HAP-1 (cell line): ENCODE data around the gene SH2D1B.

ENCODE experiments used
- DNase-seq, 2 experiments: peaks; one replicate each; pipeline ENCODE4 v3.0.0-alpha.2; 2016 to 2020; ENCODE audit warnings: low spot score in 2 of 2
- H3K27me3 ChIP-seq: fragments of 250-450 bp; sonication (Bioruptor Pico); 2 replicates; pipeline ENCODE4 v1.5.1; 2020; ENCODE audit warnings: low read depth, mild to moderate bottlenecking, moderate library complexity
- H3K36me3 ChIP-seq: fragments of 250-450 bp; sonication (Bioruptor Pico); replicated peaks from 2 replicates; pipeline ENCODE4 v1.5.1; 2020; ENCODE audit warnings: mild to moderate bottlenecking
- H3K4me1 ChIP-seq: fragments of 250-450 bp; sonication (Bioruptor Pico); 2 replicates; pipeline ENCODE4 v1.5.1; 2020; ENCODE audit warnings: mild to moderate bottlenecking
- H3K4me3 ChIP-seq: fragments of 250-450 bp; sonication (Bioruptor Pico); 2 replicates; pipeline ENCODE4 v1.5.1; 2020; ENCODE audit warnings: mild to moderate bottlenecking, moderate library complexity
- H3K9me3 ChIP-seq: fragments of 250-450 bp; sonication (Bioruptor Pico); 2 replicates; pipeline ENCODE4 v1.5.1; 2020; ENCODE audit warnings: mild to moderate bottlenecking, moderate library complexity
- in situ Hi-C: fragments of 300-500 bp; cut with MboI; formaldehyde crosslinking; loops from 3 replicates; pipeline ENCODE4 v1.14.3; 2020; ENCODE audit warnings: low sequenced_read_pairs, inconsistent platforms, mixed read lengths

The SH2D1B gene

GRCh38 chr1:162417650-162418049, 5.7 kb upstream of the SH2D1B start:
- no peak for DNase-seq
- Histone ChIP-seq H3K4me1 (no peaks in the 10 kb centered on the region), H3K9me3 (no peaks in the 10 kb centered on the region), H3K27me3 (no peaks in the 10 kb centered on the region), H3K36me3 (no peaks in the 10 kb centered on the region), H3K4me3 (no peak overlapping the region)
- in situ Hi-C loops = no loop called here

DNA sequence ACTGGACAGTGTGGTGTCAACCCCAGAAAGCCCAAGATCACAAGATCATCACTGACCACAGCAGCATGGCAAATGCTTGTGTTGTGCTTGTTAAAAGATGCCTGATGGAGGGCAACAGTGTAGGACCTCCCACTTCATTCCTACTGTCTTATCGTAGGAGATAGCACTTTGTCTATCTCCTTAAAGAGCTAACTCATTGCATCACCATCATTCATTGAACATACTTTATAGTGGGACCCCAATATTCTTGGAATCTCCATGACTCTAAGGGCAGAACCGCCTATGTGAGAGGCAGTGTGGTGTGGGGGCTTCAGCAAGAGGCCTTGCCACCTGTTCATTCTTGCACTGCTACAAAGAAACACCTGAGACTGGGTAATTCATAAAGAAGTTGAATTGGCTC, 5.0 kb upstream of the SH2D1B start:
- no peak overlapping the region for H3K4me3 ChIP-seq
- H3K27me3 ChIP-seq = no peaks in the 10 kb centered on the region
- H3K36me3 ChIP-seq = no peaks in the 10 kb centered on the region
- no peaks in the 10 kb centered on the region for H3K9me3 ChIP-seq
- in situ Hi-C loops = no loop called here
- DNase-seq = no peak
- no peaks in the 10 kb centered on the region for H3K4me1 ChIP-seq

- Histone ChIP-seq H3K27me3 (no peaks in the 10 kb centered on the region), H3K4me1 (no peaks in the 10 kb centered on the region), H3K36me3 (no peaks in the 10 kb centered on the region), H3K4me3 (no peak overlapping the region), H3K9me3 (no peaks in the 10 kb centered on the region)
- in situ Hi-C loops = no loop called here
- DNase-seq = no peak
These were observed 4.3 kb upstream of the SH2D1B start for GRCh38 chr1:162416215-162416614.

DNA sequence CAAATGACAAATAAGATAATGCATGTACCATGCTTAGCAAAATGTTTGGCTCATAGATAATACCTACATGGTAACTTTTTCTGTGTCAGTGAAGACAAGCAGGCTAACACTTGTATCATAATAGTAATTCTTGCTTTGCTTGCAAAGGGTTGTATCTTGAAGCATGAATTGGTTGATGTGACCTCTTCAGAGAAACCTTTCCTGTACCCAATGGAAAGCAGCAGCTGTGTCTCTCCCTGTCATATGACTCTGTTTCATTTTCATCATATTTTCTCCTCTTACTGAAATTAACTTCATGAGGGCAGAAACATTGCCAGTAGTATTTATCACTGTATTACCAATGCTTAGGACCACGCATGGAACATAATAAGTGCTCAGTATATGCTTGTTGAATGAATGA, 4.4 kb downstream of the SH2D1B start:
- no peak overlapping the region for H3K4me3 ChIP-seq
- no peaks in the 10 kb centered on the region for H3K4me1 ChIP-seq
- in situ Hi-C loops = no loop called here
- H3K9me3 ChIP-seq = no peaks in the 10 kb centered on the region
- H3K27me3 ChIP-seq = no peaks in the 10 kb centered on the region
- DNase-seq = no peak
- no peaks in the 10 kb centered on the region for H3K36me3 ChIP-seq

DNA sequence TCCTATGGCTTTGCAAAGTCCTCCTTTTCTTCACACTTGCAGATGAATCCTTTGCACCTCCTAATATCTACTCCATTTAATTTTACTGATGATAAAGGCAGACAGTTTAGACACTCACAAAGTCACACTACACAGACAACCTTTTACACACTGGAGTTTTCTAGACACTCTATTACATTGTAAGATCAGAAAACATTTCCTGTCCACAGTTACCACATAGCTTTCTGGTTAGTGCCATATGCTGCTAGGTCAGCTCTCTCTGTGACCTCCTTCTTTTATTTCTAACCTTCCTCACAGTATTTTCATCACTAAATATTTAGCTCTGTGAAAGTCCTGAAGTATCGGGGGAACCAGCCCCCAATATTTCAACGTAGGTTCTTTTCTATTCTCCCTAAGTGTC, 5.1 kb downstream of the SH2D1B start:
- H3K9me3 ChIP-seq = no peaks in the 10 kb centered on the region
- H3K36me3 ChIP-seq = no peaks in the 10 kb centered on the region
- no peak overlapping the region for H3K4me3 ChIP-seq
- in situ Hi-C loops = no loop called here
- no peaks in the 10 kb centered on the region for H3K4me1 ChIP-seq
- no peak for DNase-seq
- H3K27me3 ChIP-seq = no peaks in the 10 kb centered on the region

- H3K36me3 ChIP-seq = no peaks in the 10 kb centered on the region
- H3K4me3 ChIP-seq = no peak overlapping the region
- H3K9me3 ChIP-seq = no peaks in the 10 kb centered on the region
- DNase-seq = no peak
- in situ Hi-C loops = no loop called here
- H3K4me1 ChIP-seq = no peaks in the 10 kb centered on the region
- no peaks in the 10 kb centered on the region for H3K27me3 ChIP-seq
These were observed 6.1 kb downstream of the SH2D1B start for GRCh38 chr1:162405800-162406199.

GRCh38 chr1:162404550-162405160, 7.3 kb downstream of the SH2D1B start:
- DNase-seq = no peak
- no peaks in the 10 kb centered on the region for H3K27me3 ChIP-seq
- no peak overlapping the region for H3K4me3 ChIP-seq

DNA sequence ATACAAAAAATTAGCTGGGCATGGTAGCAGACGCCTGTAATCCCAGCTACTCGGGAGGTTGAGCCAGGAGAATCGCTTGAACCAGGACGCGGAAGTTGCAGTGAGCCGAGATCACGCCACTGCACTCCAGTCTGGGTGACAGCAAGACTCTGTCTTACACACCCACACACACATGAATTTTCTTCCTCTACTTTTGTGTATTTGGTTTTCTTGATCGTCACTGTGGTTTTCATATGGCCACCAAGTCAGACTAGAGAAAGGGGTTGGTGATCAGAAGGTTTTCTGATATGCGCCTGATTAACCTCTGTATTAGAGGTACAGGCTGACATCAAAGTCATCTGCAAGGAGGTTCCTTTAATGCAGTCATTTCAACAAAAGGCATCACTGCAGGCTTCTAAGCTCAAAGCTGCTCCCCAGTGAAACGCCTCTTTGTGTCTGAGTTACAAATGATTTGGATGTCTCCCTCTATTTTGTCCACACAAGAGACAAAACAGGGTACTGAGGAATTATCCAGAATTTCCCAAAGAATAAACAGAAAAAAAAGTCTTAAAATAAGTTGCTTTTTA, 11.1 kb downstream of the SH2D1B start:
- no peaks in the 10 kb centered on the region for H3K9me3 ChIP-seq
- peaks cover 5% of the 10 kb centered on the region; the same call in 1 of the 2 replicates for H3K27me3 ChIP-seq
- H3K4me1 ChIP-seq = 0 out of 2 replicates have a peak, but pooled peaks cover 4% of the 10 kb centered on the region
- in situ Hi-C loops = no loop called here
- DNase-seq = no peak
- H3K4me3 ChIP-seq = no peak overlapping the region
- no peaks in the 10 kb centered on the region for H3K36me3 ChIP-seq

More at GRCh38 chr1:162404550-162405160, 7.3 kb downstream of the SH2D1B start:
- no peaks in the 10 kb centered on the region for H3K36me3 ChIP-seq
- H3K4me1 ChIP-seq = no peaks in the 10 kb centered on the region
- H3K9me3 ChIP-seq = no peaks in the 10 kb centered on the region
- in situ Hi-C loops = no loop called here

DNA sequence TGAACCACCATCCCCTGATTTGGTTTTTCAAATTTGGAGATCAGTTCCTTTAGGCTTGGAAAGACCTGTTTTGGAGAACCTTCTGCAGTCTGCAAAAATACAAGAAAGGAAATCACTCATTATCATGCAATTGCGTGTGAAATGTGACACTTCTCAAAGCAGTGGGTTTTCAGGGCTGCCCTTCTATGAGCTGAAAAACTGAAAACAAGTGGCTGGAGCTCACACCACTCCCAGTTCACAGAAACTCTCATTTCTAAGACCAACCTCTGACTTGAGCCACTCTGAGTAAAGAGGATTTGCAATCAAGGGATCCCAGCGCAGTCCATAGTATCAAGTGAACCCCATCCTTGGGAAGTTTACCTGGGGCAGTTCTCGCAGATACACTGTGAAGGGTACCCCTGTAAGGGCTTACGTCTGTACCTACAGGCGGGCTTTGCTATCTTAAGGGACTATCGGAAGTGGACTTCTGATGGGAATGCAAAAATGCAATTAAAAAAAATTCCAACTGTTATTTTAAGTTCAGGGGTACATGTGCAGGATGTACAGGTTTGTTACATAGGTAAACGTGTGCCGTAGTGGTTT, 12.8 kb downstream of the SH2D1B start:
- H3K4me3 ChIP-seq = no peak overlapping the region
- in situ Hi-C loops = no loop called here
- H3K27me3 ChIP-seq = peaks cover 9% of the 10 kb centered on the region; the same call in 1 of the 2 replicates
- no peaks in the 10 kb centered on the region for H3K36me3 ChIP-seq
- peak in 1 of 2 experiments; percentile 5 for DNase-seq
- H3K4me1 ChIP-seq = 0 out of 2 replicates have a peak, but pooled peaks cover 4% of the 10 kb centered on the region
- no peaks in the 10 kb centered on the region for H3K9me3 ChIP-seq

DNA sequence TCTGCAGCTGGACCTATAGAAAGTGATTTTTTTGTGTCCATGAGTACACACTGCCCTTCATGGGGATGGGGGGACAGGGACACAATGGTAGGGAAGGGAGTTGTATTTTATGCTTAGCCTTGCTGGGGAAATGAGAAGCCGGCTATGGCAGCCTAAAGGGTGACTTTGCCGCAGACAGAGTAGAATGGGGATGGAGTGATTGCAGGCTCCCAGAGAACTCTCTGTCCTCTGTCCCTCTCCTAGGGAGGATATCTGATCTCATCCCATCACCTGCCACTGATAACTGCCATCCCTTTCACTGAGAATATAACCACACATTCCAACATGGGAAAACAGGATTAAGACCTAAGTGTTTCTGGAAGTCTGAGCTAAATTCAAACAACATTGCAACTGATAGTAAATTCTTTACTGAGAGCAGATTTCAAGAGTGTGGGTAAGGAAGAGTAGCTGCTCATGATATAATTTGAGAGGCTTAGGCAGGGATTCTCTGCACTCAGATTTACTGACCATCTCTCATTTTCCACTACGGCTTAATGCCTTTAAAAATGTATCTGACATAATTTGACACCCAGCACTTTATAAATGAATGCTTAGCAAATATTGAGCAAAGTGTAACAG, 13.9 kb downstream of the SH2D1B start:
- H3K4me3 ChIP-seq = no peak overlapping the region
- in situ Hi-C loops = no loop called here
- no peak for DNase-seq

GRCh38 chr1:162397039-162397448, 14.9 kb downstream of the SH2D1B start:
- Histone ChIP-seq H3K36me3 (no peaks in the 10 kb centered on the region), H3K4me1 (0 out of 2 replicates have a peak, but pooled peaks cover 4% of the 10 kb centered on the region), H3K27me3 (peaks cover 9% of the 10 kb centered on the region; the same call in 1 of the 2 replicates), H3K4me3 (no peak overlapping the region), H3K9me3 (no peaks in the 10 kb centered on the region)
- DNase-seq = no peak
- in situ Hi-C loops = no loop called here

More for the DNA sequence above, 13.9 kb downstream of the SH2D1B start:
- Histone ChIP-seq H3K36me3 (no peaks in the 10 kb centered on the region), H3K9me3 (no peaks in the 10 kb centered on the region), H3K4me1 (0 out of 2 replicates have a peak, but pooled peaks cover 4% of the 10 kb centered on the region), H3K27me3 (peaks cover 9% of the 10 kb centered on the region; the same call in 1 of the 2 replicates)

- DNase-seq = no peak
- H3K4me1 ChIP-seq = 0 out of 2 replicates have a peak, but pooled peaks cover 4% of the 10 kb centered on the region
- H3K4me3 ChIP-seq = no peak overlapping the region
- peaks cover 9% of the 10 kb centered on the region; the same call in 1 of the 2 replicates for H3K27me3 ChIP-seq
- no peaks in the 10 kb centered on the region for H3K36me3 ChIP-seq
- in situ Hi-C loops = no loop called here
- H3K9me3 ChIP-seq = no peaks in the 10 kb centered on the region
These were observed 15.6 kb downstream of the SH2D1B start for GRCh38 chr1:162396201-162396906.

GRCh38 chr1:162391790-162392563, 20.0 kb downstream of the SH2D1B start:
- no peaks in the 10 kb centered on the region for H3K9me3 ChIP-seq
- peak; percentile 51 to 64 for DNase-seq
- no peaks in the 10 kb centered on the region for H3K36me3 ChIP-seq
- H3K27me3 ChIP-seq = peaks cover 5% of the 10 kb centered on the region; the same call in 1 of the 2 replicates
- H3K4me1 ChIP-seq = no peaks in the 10 kb centered on the region
- no peak overlapping the region for H3K4me3 ChIP-seq
- in situ Hi-C loops = no loop called here
